ENCODE measurements around the gene RHOBTB1.
A peak's percentile ranks its signal among the peaks of the same experiment; 100 is the strongest.
"Not testable (repeated sequence)": the region's sequence is repeated elsewhere in the genome, so short reads cannot be mapped to it uniquely, and the experiment has no call there.

RHOBTB1 gene

DNA sequence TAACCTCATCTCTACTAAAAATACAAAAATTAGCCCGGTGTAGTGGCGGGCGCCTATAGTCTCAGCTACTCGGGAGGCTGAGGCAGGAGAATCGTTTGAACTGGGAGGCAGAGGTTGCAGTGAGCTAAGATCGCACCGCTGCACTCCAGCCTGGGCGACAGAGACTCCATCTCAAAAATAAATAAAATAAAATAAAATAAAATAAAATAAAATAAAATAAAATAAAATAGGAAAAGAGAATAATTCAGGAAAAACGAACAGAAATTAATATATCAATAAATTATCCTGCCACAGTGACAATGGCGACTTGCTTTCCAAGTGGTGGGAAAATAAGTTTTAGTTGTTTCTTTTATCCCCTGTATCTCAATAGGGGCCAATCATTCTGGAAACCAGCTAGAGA, 102.8 kb downstream of the RHOBTB1 start:
- not testable (repeated sequence) for DNase-seq (ENCODE audit: low read depth); H3K4me3 ChIP-seq (ENCODE audit: low read depth, low read length)

DNA sequence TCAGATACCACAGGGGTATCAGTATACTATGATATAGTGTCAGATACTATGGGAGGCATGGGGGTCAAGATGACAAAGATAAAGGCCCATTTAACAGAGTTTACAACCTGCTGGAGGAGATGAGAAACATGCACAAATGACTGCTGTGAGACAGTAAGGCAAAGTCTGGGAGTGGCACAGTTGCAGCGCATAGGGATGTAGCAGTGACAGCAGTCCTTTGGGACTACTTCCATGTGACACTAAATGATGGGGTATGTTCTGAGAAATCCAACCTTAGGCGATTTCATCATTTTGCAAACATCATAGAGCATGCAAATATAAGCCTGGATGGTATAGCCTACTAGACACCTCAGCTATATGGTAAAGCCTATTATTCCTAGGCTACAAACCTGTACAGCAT, 108.9 kb downstream of the RHOBTB1 start:
- no peak for DNase-seq (ENCODE audit: low read depth)

DNA sequence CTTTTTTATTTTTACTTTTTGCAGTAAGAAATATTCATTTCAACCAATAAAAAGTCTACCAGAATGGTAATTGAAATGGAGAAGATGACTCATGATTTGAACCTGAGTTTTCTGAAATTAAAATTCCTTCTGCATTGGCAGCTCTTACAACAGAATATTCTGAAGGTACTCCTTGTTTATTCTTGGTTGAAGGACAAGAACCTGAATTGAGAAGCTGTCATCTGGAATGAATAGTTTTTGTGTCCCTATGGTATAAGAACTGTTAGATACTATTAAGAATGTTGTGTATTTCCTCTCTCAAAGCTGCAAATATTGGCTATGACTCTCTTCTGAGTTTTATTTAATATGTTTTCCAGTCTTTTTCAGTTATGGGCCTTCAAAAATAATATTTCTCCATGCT, 109.6 kb downstream of the RHOBTB1 start:
- DNase-seq (ENCODE audit: low read depth), result no peak
- H3K4me3 ChIP-seq (ENCODE audit: low read depth, low read length), result no peak overlapping the region

More for the DNA sequence above, 108.9 kb downstream of the RHOBTB1 start:
- no peak overlapping the region for H3K4me3 ChIP-seq (ENCODE audit: low read depth, low read length)

DNA sequence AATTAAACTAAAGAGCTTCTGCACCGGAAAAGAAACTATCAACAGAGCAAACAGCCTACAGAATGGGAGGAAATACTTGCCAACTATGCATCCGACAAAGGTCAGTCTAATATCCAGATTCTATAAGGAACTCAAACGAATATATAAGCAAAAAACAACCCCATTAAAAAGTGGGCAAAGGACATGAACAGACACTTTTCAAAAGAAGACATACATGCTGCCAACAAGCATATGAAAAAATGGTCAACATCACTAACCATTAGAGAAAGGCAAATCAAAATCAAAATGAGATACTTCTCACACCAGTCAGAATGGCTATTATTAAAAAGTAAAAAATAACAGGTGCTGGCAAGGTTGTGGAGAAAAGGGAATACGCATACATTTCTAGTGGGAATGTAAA, 111.8 kb downstream of the RHOBTB1 start:
- DNase-seq (ENCODE audit: low read depth); H3K4me3 ChIP-seq (ENCODE audit: low read depth, low read length): not testable (repeated sequence)

DNA sequence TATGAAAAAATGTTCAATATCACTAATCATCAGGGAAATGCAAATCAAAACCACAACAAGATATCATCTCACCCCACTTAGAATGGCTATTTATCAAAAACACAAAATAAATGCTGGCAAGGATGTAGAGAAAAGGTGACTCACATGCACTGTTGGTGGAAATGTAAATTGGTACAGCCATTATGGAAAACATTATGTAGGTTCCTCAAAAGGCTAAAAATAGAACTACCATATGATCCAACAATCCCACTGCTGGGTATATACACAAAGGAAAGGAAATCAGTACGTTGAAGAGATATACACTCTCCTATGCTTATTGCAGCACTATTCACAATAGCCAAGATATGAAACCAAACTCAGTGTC, 115.5 kb downstream of the RHOBTB1 start:
- H3K4me3 ChIP-seq (ENCODE audit: low read depth, low read length), result no peak overlapping the region
- no peak for DNase-seq (ENCODE audit: low read depth)

DNA sequence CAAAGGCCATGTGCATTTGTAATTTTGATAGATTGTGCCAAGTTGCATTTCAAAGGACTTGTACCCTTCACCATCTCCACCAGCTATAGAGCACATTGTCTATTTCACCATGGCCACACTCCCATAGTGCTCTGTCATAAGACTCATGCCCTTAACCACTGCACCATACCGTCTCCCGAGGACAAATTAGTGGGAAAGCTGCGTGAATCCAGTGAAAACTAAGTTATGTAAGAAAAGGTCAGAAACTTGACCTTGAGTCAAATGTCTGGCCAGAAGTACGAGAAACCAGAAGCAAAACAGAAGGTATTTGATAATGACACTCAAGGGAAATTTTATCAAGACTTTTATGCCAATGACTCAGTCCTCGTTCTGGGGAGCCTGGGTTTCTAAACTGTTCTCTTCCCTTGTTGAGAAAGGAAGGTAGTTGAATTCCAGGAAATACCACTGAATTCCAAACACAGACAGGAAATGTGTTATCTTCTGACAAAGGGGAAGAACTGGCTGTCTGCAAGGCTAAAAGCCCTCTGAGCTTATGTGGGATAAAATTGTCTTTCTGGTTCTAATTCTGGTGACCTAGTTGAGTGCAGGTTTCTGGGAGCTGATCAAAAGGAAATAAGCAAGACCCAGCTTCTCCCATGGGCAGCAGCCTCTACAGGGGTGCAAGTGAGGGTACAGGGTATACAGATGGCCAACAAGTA, 116.0 kb downstream of the RHOBTB1 start:
- H3K4me3 ChIP-seq (ENCODE audit: low read depth, low read length), result no peak overlapping the region
- peak; percentile 53 for DNase-seq (ENCODE audit: low read depth)

DNA sequence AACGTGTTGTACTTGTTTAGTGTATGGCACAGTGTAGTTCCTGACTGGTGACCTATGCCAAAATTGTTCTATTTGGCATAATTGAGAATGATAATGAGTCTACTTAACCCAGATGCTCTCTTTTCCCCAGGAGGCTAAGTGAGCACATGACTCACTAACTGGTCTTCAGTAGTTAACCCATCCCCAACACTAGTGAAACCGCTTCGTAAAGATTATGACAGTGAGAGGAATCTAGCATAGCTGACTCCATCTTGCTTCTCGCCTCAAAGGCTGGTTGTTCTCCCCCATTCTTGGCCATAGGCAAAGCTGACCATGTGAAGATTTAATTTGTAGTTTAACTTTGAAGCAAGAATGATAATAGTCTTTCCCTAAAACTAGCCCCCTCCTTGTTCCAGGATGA, 118.5 kb downstream of the RHOBTB1 start:
- no peak overlapping the region for H3K4me3 ChIP-seq (ENCODE audit: low read depth, low read length)
- no peak for DNase-seq (ENCODE audit: low read depth)

DNA sequence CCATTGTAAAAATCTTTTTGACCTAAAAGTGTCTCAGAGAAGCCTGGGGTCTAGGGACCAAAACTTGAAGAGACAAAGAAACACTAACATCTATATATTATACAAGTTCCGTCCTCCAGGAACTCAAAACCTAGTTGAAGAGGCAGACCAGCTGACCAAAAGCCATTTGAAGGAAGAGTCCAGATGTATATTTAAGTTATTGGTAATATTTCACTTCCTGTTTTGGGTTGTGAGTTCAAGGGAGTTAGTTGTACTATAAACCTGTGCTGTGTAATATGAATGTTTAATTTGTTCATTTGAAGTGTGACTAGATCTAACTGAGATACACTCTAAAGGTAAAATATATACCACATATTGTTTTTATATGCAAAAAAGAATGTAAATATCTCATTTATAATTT, 120.7 kb downstream of the RHOBTB1 start:
- H3K4me3 ChIP-seq (ENCODE audit: low read depth, low read length), result no peak overlapping the region
- no peak for DNase-seq (ENCODE audit: low read depth)

DNA sequence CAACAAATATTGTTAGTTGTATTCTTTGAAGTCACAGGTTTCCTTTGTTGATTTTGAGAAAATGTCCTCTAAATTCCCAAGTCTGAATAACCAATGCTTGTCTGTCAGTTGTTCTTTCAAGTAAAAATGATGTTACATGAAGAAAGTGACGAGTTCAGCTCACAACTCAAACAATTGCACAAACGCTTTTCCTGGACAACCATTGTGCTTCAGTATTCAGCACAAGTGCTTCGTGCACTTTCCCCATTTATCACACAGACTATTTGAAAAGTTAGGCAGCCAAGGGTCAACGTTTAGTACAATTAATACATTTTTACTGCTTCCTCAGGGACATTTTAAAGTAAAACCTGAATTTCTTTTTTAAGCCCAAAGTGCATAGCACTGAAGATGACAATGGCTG, 121.2 kb downstream of the RHOBTB1 start:
- H3K4me3 ChIP-seq (ENCODE audit: low read depth, low read length), result no peak overlapping the region
- DNase-seq (ENCODE audit: low read depth), result no peak

DNA sequence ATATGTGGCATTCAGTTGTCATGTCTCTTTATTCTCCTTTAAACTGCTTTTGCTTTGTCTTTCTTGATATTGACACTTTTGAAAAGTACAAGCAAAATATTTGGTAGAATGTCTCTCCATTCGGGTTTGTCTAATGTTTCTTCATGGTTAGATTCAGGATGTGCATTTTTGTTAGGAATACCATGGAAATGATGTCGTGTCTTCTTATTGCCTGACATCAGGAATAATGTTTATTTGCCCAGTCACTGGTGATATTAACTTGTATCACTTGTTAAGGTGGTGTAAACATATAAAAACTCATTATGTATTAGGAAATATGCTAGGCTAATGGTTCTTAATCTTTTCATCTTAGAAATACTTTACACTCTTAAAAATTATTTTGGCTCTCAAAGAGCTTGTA, 122.3 kb downstream of the RHOBTB1 start:
- no peak overlapping the region for H3K4me3 ChIP-seq (ENCODE audit: low read depth, low read length)
- no peak for DNase-seq (ENCODE audit: low read depth)

DNA sequence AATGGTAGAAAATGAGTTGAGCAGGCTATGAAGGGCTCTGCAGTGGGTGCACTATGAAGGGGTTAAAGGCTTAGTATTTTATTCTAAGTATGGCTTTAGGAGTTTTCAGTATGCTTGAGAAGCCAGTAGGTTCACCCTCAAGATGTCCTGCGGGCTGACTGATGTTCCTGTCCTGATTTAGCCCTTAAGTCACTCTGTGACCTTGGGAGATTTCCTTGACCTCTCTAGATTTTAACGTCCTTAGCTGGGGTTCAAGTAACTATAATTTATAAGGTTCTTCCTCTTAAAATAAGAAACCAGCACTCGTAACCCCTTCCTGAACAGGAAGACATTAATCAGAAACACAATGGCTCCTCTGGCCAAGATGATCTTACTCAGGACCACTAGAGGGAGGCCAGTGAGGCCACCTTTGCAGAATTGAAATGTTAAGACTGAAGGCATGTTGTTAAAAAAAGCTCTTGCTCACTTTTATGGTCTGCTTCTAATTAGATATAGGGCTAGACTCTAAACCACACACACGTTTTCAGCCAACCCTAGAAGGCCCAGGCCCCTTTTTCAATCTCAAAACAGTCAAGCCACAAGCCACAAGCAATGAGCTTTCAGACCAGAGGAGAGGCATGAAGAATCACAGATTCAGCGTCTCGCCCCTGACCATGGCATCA, 123.8 kb downstream of the RHOBTB1 start:
- no peak overlapping the region for H3K4me3 ChIP-seq (ENCODE audit: low read depth, low read length)
- DNase-seq (ENCODE audit: low read depth), result no peak

Data from skeletal muscle cell (primary cell).